HCT116 (cell line): ENCODE data around the gene GPC5.

ENCODE experiments used
- CTCF ChIP-seq, 3 experiments: fragments of 200-600 bp in 1 of 3; sonication (generic) in 1 of 3; IDR thresholded peaks in 2 of 3; conservative IDR thresholded peaks in 1 of 3; 2 replicates each; pipeline ENCODE4 v1.5.1; 2012 to 2017; ENCODE audit warnings: low read depth in 2 of 3, low read length in 2 of 3, antibody characterized with exemption in 1 of 3, borderline replicate concordance in 1 of 3, control low read depth in 1 of 3, mild to moderate bottlenecking in 1 of 3, mixed read lengths in 1 of 3, mixed run types in 1 of 3, moderate library complexity in 1 of 3; ENCODE audit not compliant: insufficient read depth in 1 of 3
- EZH2 ChIP-seq: fragments of 200-600 bp; sonication (generic); IDR thresholded peaks from 2 replicates; pipeline ENCODE4 v1.6.1; 2017; ENCODE audit warnings: antibody characterized with exemption, mixed run types
- POLR2AphosphoS5 ChIP-seq: IDR thresholded peaks from 2 replicates; pipeline ENCODE4 v1.6.1; 2011; ENCODE audit warnings: mild to moderate bottlenecking, low read depth, low read length, moderate library complexity
- RAD21 ChIP-seq: IDR thresholded peaks from 2 replicates; pipeline ENCODE4 v1.6.1; 2012; ENCODE audit warnings: low read depth, mild to moderate bottlenecking

GRCh38 chr13:91546900-91547299 is 148.5 kb downstream of the GPC5 start:
- TF ChIP-seq POLR2AphosphoS5 (no peak), CTCF (IDR thresholded peaks at IDR 0.05 in 2 of 3, conservative IDR thresholded peaks at IDR 0.05 in 1 of 3; ENCODE audit: borderline replicate concordance in 1 of 3, insufficient read depth in 1 of 3, low read depth in 2 of 3, low read length in 2 of 3) (no peak), EZH2 (no peak), RAD21 (no peak)
